ENCODE data around the gene TPSAB1. TPM values are rescaled to one million over a fixed set of nuclear protein-coding genes. Genes with fewer than 3 reads are reported as not detected.
"Not testable (repeated sequence)": the region's sequence is repeated elsewhere in the genome, so short reads cannot be mapped to it uniquely, and the experiment has no call there.

The TPSAB1 gene
- total and polyA plus RNA-seq, 10 of the 15 experiments (the other 5 are each of a cell fraction or from before 2014, with no cell fraction given), result 0.06 TPM; not detected in 9

GRCh38 chr16:1236659-1237058 lies 3.8 kb upstream of the TPSAB1 start:
- H3K9ac ChIP-seq (ENCODE audit: control insufficient read depth, insufficient read depth, low read length); H3K27ac ChIP-seq (ENCODE audit: control insufficient read depth, insufficient read depth); POLR2A ChIA-PET; FAIRE-seq; H3K9me3 ChIP-seq (replicated peaks; ENCODE audit: control insufficient read depth, insufficient read depth, low read length); H3K4me3 ChIP-seq; intact Hi-C loops (cut with micrococcal nuclease; ENCODE audit: unreplicated experiment); in situ Hi-C loops (cut with MboI); DNase-seq (ENCODE audit: low read depth, low spot score); H3K36me3 ChIP-seq (ENCODE audit: control insufficient read depth in 2 of 2, insufficient read depth in 2 of 2, low read length in 1 of 2); H3K79me2 ChIP-seq (ENCODE audit: control insufficient read depth, insufficient read depth, low read length); H3K27me3 ChIP-seq (replicated peaks in 1 of 2; ENCODE audit: control insufficient read depth in 2 of 2, insufficient read depth in 2 of 2, low read length in 1 of 2); BruUV-seq (replicated peaks); H2AFZ ChIP-seq (ENCODE audit: control insufficient read depth, low read depth, low read length); H4K20me1 ChIP-seq (ENCODE audit: control insufficient read depth, insufficient read depth); H3K4me2 ChIP-seq (ENCODE audit: control insufficient read depth, insufficient read depth); CTCF ChIA-PET; RAD21 ChIA-PET (ENCODE audit: unreplicated experiment); H3K4me1 ChIP-seq (ENCODE audit: control insufficient read depth, insufficient read depth, low read length); SMC1A ChIA-PET (ENCODE audit: uncharacterized antibody, unreplicated experiment): not testable (repeated sequence)
- peak; percentile 70 for ATAC-seq
- WGBS (ENCODE audit: insufficient coverage, insufficient replicate concordance, low lambda C conversion rate, missing lambda C conversion rate), result no CpG with 5 or more reads among the region's 29 CpGs

GRCh38 chr16:1237990-1238389 lies 2.5 kb upstream of the TPSAB1 start:
- Histone ChIP-seq H2AFZ (ENCODE audit: control insufficient read depth, low read depth, low read length) (no peak overlapping the region), H3K36me3 (ENCODE audit: control insufficient read depth in 2 of 2, insufficient read depth in 2 of 2, low read length in 1 of 2) (no peaks in the 10 kb centered on the region), H3K4me2 (ENCODE audit: control insufficient read depth, insufficient read depth) (no peak overlapping the region), H3K27me3 (replicated peaks in 1 of 2; ENCODE audit: control insufficient read depth in 2 of 2, insufficient read depth in 2 of 2, low read length in 1 of 2) (no peaks in the 10 kb centered on the region), H3K79me2 (ENCODE audit: control insufficient read depth, insufficient read depth, low read length) (no peaks in the 10 kb centered on the region), H3K9me3 (replicated peaks; ENCODE audit: control insufficient read depth, insufficient read depth, low read length) (no peaks in the 10 kb centered on the region), H3K4me1 (ENCODE audit: control insufficient read depth, insufficient read depth, low read length) (no peaks in the 10 kb centered on the region), H3K4me3 (no peak overlapping the region), H4K20me1 (ENCODE audit: control insufficient read depth, insufficient read depth) (no peaks in the 10 kb centered on the region), H3K9ac (ENCODE audit: control insufficient read depth, insufficient read depth, low read length) (no peak overlapping the region), H3K27ac (ENCODE audit: control insufficient read depth, insufficient read depth) (no peak overlapping the region)
- FAIRE-seq (no peak), DNase-seq (ENCODE audit: low read depth, low spot score) (peak; percentile 4), ATAC-seq (no peak)
- BruUV-seq (replicated peaks), result no TSS peak
- ChIA-PET SMC1A (ENCODE audit: uncharacterized antibody, unreplicated experiment) (no interaction called here), RAD21 (ENCODE audit: unreplicated experiment) (no interaction called here), CTCF (no interaction called here), POLR2A (no interaction called here)
- TF ChIP-seq REST (IDR thresholded peaks at IDR 0.05; ENCODE audit: low read depth, low read length), result no peak
- peak; percentile 34 for TF ChIP-seq BCL3 (IDR thresholded peaks at IDR 0.05; ENCODE audit: borderline replicate concordance, insufficient read depth, low read depth, low read length, poor library complexity, severe bottlenecking)
- 51% methylated on average over 9 of the region's 9 CpGs for WGBS (ENCODE audit: insufficient coverage, insufficient replicate concordance, low lambda C conversion rate, missing lambda C conversion rate)
- in situ Hi-C loops (cut with MboI) (no loop called here), intact Hi-C loops (cut with micrococcal nuclease; ENCODE audit: unreplicated experiment) (no loop called here)

GRCh38 chr16:1238909-1239308 lies 1.6 kb upstream of the TPSAB1 start:
- CTCF ChIA-PET; ATAC-seq; in situ Hi-C loops (cut with MboI); intact Hi-C loops (cut with micrococcal nuclease; ENCODE audit: unreplicated experiment); FAIRE-seq; BruUV-seq (replicated peaks); H3K4me1 ChIP-seq (ENCODE audit: control insufficient read depth, insufficient read depth, low read length); H3K4me3 ChIP-seq; H4K20me1 ChIP-seq (ENCODE audit: control insufficient read depth, insufficient read depth); RAD21 ChIA-PET (ENCODE audit: unreplicated experiment); H3K36me3 ChIP-seq (ENCODE audit: control insufficient read depth in 2 of 2, insufficient read depth in 2 of 2, low read length in 1 of 2); H3K27ac ChIP-seq (ENCODE audit: control insufficient read depth, insufficient read depth); DNase-seq (ENCODE audit: low read depth, low spot score); H3K27me3 ChIP-seq (replicated peaks in 1 of 2; ENCODE audit: control insufficient read depth in 2 of 2, insufficient read depth in 2 of 2, low read length in 1 of 2); H3K9ac ChIP-seq (ENCODE audit: control insufficient read depth, insufficient read depth, low read length); H3K4me2 ChIP-seq (ENCODE audit: control insufficient read depth, insufficient read depth); SMC1A ChIA-PET (ENCODE audit: uncharacterized antibody, unreplicated experiment); POLR2A ChIA-PET; H2AFZ ChIP-seq (ENCODE audit: control insufficient read depth, low read depth, low read length); H3K79me2 ChIP-seq (ENCODE audit: control insufficient read depth, insufficient read depth, low read length); H3K9me3 ChIP-seq (replicated peaks; ENCODE audit: control insufficient read depth, insufficient read depth, low read length): not testable (repeated sequence)
- WGBS (ENCODE audit: insufficient coverage, insufficient replicate concordance, low lambda C conversion rate, missing lambda C conversion rate), result 72% methylated on average over 10 of the region's 23 CpGs

Measured in GM12878 (cell line).